GM12878 (cell line): Measurements from ENCODE around the gene PHACTR3. TPM values are rescaled to one million over a fixed set of nuclear protein-coding genes. Genes with fewer than 3 reads are reported as not detected.

Source experiments
- BMI1 ChIP-seq: fragments of 450-650 bp; IDR thresholded peaks from 2 replicates; pipeline ENCODE4 v1.6.1; 2016; ENCODE audit warnings: mild to moderate bottlenecking, moderate library complexity, borderline replicate concordance
- CBX5 ChIP-seq: sonication (generic); IDR thresholded peaks from 2 replicates; pipeline ENCODE4 v1.6.1; 2016; ENCODE audit warnings: low read depth, moderate library complexity, mild to moderate bottlenecking, inconsistent platforms
- DPF2 ChIP-seq: fragments of 450-650 bp; IDR thresholded peaks from 2 replicates; pipeline ENCODE4 v1.6.1; 2017; ENCODE audit warnings: mild to moderate bottlenecking
- FOS ChIP-seq: IDR thresholded peaks from 3 replicates; pipeline ENCODE4 v1.6.1; 2011; ENCODE audit warnings: borderline replicate concordance; ENCODE audit not compliant: insufficient read length; ENCODE audit errors: extremely low read depth
- NFXL1 ChIP-seq: fragments of 450-650 bp; IDR thresholded peaks from 2 replicates; pipeline ENCODE4 v1.6.1; 2017; ENCODE audit warnings: antibody characterized with exemption, mild to moderate bottlenecking, borderline replicate concordance
- PML ChIP-seq: IDR thresholded peaks from 2 replicates; pipeline ENCODE4 v1.6.1; 2012; ENCODE audit warnings: low read length, inconsistent platforms
- PRDM15 ChIP-seq: fragments of 450-650 bp; formaldehyde crosslinking; IDR thresholded peaks from 2 replicates; pipeline ENCODE4 v1.4.0; 2020; ENCODE audit warnings: mild to moderate bottlenecking, moderate library complexity
- RBBP5 ChIP-seq: fragments of 200-600 bp; sonication (generic); conservative IDR thresholded peaks from 2 replicates; pipeline ENCODE4 v1.6.1; 2016
- SIN3A ChIP-seq: IDR thresholded peaks from 2 replicates; pipeline ENCODE4 v1.6.1; 2012; ENCODE audit warnings: low read depth, low read length, improper control_type of control experiment
- WRNIP1 ChIP-seq: IDR thresholded peaks from 2 replicates; pipeline ENCODE4 v1.6.1; 2011; ENCODE audit warnings: low read depth, low read length, improper control_type of control experiment, borderline replicate concordance
- ZNF207 ChIP-seq: fragments of 450-650 bp; IDR thresholded peaks from 2 replicates; pipeline ENCODE4 v1.6.1; 2014; ENCODE audit warnings: antibody characterized with exemption, mild to moderate bottlenecking, borderline replicate concordance
- polyA plus RNA-seq, 11 experiments: library from polyadenylated mRNA; depleted of rRNA in 4 of 11; unstranded in 6 of 11; stranded (reverse) in 5 of 11; fragments of >200 nt; fragmentation: Nextera tagmentation in 4 of 11; fragmentation: Illumina TruSeq in 1 of 11; extraction: Ambion mirVana in 4 of 11; extraction: Trizol in 1 of 11; gene quantifications; 1 replicate in 1 of 11; 2 replicates in 10 of 11; pipeline versions ENCODE4 v1.2.1 to v1.2.3, GENCODE V29; 2011 to 2016; ENCODE audit warnings: inconsistent platforms in 2 of 11, missing spikeins in 2 of 11, low read depth in 1 of 11
- total RNA-seq, 4 experiments: library from RNA; depleted of rRNA in 3 of 4; stranded (reverse); fragments of >200 nt in 3 of 4; fragmentation: Illumina TruSeq in 1 of 4; extraction: Trizol in 1 of 4; gene quantifications; 2 replicates each; pipeline versions ENCODE4 v1.2.1 to v1.2.3, GENCODE V29; 2013 to 2021
- TF ChIP-seq, protein P1 (sequence below): IDR thresholded peaks from 2 replicates; pipeline ENCODE4 v1.6.1; 2012; ENCODE audit warnings: mild to moderate bottlenecking, low read depth, low read length
- TF ChIP-seq, protein P2 (sequence below): fragments of 450-650 bp; IDR thresholded peaks from 2 replicates; pipeline ENCODE4 v1.6.1; 2017; ENCODE audit warnings: mild to moderate bottlenecking
- TF ChIP-seq, protein P3 (sequence below): IDR thresholded peaks from 2 replicates; pipeline ENCODE4 v1.6.1; 2011; ENCODE audit warnings: borderline replicate concordance, low read depth, mild to moderate bottlenecking, moderate library complexity, mixed read lengths, low read length; ENCODE audit not compliant: insufficient read depth; ENCODE audit errors: extremely low read length

The PHACTR3 gene
- total and polyA plus RNA-seq, 10 of the 15 experiments (the other 5 are each of a cell fraction or from before 2014, with no cell fraction given): 0.17 to 2.7 (median 0.27) TPM; not detected in 1

DNA sequence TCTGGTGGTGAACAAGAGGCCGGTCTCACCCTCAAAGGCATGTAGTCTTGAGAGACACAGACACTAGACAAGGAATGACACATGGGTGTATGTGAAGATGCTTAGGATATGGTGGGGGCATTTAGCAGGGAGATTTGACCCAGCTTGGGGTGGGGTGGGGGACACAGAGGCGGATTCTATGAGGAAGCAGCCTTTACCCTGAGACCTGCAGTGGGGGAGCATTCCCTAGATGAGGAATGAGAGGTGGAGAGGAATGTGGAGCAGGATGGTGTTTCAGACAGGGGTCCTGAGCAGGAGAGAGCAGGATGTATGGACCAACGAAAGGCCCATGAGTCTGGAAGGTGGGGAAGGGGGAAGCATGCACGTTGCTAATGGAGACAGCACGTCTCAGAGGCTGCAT, 57.8 kb downstream of the PHACTR3 start (continued):
- TF ChIP-seq PRDM15 (no peak), RBBP5 (no peak), CBX5 (no peak), FOS (no peak), PML (no peak), ZNF207 (no peak), NFXL1 (no peak), SIN3A (no peak), WRNIP1 (no peak), BMI1 (no peak), DPF2 (no peak)
- TF ChIP-seq, protein P1, sequence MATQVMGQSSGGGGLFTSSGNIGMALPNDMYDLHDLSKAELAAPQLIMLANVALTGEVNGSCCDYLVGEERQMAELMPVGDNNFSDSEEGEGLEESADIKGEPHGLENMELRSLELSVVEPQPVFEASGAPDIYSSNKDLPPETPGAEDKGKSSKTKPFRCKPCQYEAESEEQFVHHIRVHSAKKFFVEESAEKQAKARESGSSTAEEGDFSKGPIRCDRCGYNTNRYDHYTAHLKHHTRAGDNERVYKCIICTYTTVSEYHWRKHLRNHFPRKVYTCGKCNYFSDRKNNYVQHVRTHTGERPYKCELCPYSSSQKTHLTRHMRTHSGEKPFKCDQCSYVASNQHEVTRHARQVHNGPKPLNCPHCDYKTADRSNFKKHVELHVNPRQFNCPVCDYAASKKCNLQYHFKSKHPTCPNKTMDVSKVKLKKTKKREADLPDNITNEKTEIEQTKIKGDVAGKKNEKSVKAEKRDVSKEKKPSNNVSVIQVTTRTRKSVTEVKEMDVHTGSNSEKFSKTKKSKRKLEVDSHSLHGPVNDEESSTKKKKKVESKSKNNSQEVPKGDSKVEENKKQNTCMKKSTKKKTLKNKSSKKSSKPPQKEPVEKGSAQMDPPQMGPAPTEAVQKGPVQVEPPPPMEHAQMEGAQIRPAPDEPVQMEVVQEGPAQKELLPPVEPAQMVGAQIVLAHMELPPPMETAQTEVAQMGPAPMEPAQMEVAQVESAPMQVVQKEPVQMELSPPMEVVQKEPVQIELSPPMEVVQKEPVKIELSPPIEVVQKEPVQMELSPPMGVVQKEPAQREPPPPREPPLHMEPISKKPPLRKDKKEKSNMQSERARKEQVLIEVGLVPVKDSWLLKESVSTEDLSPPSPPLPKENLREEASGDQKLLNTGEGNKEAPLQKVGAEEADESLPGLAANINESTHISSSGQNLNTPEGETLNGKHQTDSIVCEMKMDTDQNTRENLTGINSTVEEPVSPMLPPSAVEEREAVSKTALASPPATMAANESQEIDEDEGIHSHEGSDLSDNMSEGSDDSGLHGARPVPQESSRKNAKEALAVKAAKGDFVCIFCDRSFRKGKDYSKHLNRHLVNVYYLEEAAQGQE: no peak
- TF ChIP-seq, protein P2, sequence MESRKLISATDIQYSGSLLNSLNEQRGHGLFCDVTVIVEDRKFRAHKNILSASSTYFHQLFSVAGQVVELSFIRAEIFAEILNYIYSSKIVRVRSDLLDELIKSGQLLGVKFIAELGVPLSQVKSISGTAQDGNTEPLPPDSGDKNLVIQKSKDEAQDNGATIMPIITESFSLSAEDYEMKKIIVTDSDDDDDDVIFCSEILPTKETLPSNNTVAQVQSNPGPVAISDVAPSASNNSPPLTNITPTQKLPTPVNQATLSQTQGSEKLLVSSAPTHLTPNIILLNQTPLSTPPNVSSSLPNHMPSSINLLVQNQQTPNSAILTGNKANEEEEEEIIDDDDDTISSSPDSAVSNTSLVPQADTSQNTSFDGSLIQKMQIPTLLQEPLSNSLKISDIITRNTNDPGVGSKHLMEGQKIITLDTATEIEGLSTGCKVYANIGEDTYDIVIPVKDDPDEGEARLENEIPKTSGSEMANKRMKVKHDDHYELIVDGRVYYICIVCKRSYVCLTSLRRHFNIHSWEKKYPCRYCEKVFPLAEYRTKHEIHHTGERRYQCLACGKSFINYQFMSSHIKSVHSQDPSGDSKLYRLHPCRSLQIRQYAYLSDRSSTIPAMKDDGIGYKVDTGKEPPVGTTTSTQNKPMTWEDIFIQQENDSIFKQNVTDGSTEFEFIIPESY: no peak
- TF ChIP-seq, protein P3, sequence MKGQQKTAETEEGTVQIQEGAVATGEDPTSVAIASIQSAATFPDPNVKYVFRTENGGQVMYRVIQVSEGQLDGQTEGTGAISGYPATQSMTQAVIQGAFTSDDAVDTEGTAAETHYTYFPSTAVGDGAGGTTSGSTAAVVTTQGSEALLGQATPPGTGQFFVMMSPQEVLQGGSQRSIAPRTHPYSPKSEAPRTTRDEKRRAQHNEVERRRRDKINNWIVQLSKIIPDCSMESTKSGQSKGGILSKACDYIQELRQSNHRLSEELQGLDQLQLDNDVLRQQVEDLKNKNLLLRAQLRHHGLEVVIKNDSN: no peak
